ENCODE results near the gene FBXL17. TPM values are rescaled to one million over a fixed set of nuclear protein-coding genes. Genes with fewer than 3 reads are reported as not detected.
"Not testable (repeated sequence)": the region's sequence is repeated elsewhere in the genome, so short reads cannot be mapped to it uniquely, and the experiment has no call there.

The FBXL17 gene
- total RNA-seq, 1 donor from 2014 or later = 49.4 TPM

- intact Hi-C loops (cut with micrococcal nuclease) = no loop called here
- TF ChIP-seq CTCF (IDR thresholded peaks at IDR 0.05; ENCODE audit: borderline replicate concordance) = no peak
Observed at GRCh38 chr5:108280960-108281569, 100.8 kb downstream of the FBXL17 start.

GRCh38 chr5:108280248-108280647 lies 101.7 kb downstream of the FBXL17 start:
- Histone ChIP-seq H3K4me1 (peaks cover 41% of the 10 kb centered on the region), H3K27me3 (ENCODE audit: low read depth) (no peaks in the 10 kb centered on the region), H3K4me3 (no peak overlapping the region), H3K9me3 (replicated peaks) (peaks cover 33% of the 10 kb centered on the region), H3K36me3 (no peaks in the 10 kb centered on the region), H3K27ac (replicated peaks) (no peak overlapping the region)
- no peak for TF ChIP-seq CTCF (IDR thresholded peaks at IDR 0.05; ENCODE audit: borderline replicate concordance)
- no peak for DNase-seq
- intact Hi-C loops (cut with micrococcal nuclease) = no loop called here

More at GRCh38 chr5:108280960-108281569, 100.8 kb downstream of the FBXL17 start:
- Histone ChIP-seq H3K27me3 (ENCODE audit: low read depth) (no peaks in the 10 kb centered on the region), H3K4me1 (peaks cover 41% of the 10 kb centered on the region), H3K9me3 (replicated peaks) (peaks cover 41% of the 10 kb centered on the region), H3K36me3 (no peaks in the 10 kb centered on the region), H3K4me3 (no peak overlapping the region), H3K27ac (replicated peaks) (no peak overlapping the region)
- DNase-seq = no peak

- H3K9me3 ChIP-seq (replicated peaks) = peaks cover 19% of the 10 kb centered on the region
- H3K4me1 ChIP-seq = peaks cover 41% of the 10 kb centered on the region
- H3K4me3 ChIP-seq = no peak overlapping the region
- no peak overlapping the region for H3K27ac ChIP-seq (replicated peaks)
- intact Hi-C loops (cut with micrococcal nuclease) = no loop called here
- no peak for TF ChIP-seq CTCF (IDR thresholded peaks at IDR 0.05; ENCODE audit: borderline replicate concordance)
- DNase-seq = peak; percentile 10
- no peaks in the 10 kb centered on the region for H3K36me3 ChIP-seq
- no peaks in the 10 kb centered on the region for H3K27me3 ChIP-seq (ENCODE audit: low read depth)
Observed at GRCh38 chr5:108278285-108279240, 103.3 kb downstream of the FBXL17 start.

GRCh38 chr5:108276187-108277050 lies 105.5 kb downstream of the FBXL17 start:
- DNase-seq = no peak
- H3K9me3 ChIP-seq (replicated peaks) = no peaks in the 10 kb centered on the region
- no peaks in the 10 kb centered on the region for H3K27me3 ChIP-seq (ENCODE audit: low read depth)
- no peak for TF ChIP-seq CTCF (IDR thresholded peaks at IDR 0.05; ENCODE audit: borderline replicate concordance)
- intact Hi-C loops (cut with micrococcal nuclease) = no loop called here
- H3K4me1 ChIP-seq = peaks cover 41% of the 10 kb centered on the region
- H3K36me3 ChIP-seq = no peaks in the 10 kb centered on the region
- H3K4me3 ChIP-seq = no peak overlapping the region
- no peak overlapping the region for H3K27ac ChIP-seq (replicated peaks)

- H3K4me3 ChIP-seq; intact Hi-C loops (cut with micrococcal nuclease); DNase-seq; H3K9me3 ChIP-seq (replicated peaks); H3K36me3 ChIP-seq; H3K27ac ChIP-seq (replicated peaks); H3K27me3 ChIP-seq (ENCODE audit: low read depth): not testable (repeated sequence)
- H3K4me1 ChIP-seq = peaks cover 26% of the 10 kb centered on the region
Observed at GRCh38 chr5:108274080-108274479, 107.8 kb downstream of the FBXL17 start.

Data from left ventricle myocardium inferior (tissue), 1 donor.